Transverse colon (tissue), 4 donors: Measurements from ENCODE around the gene PNPO.

Experiments used
- POLR2A ChIP-seq: fragments of 450-650 bp; IDR thresholded peaks from one replicate; pipeline ENCODE4 v1.6.1; 2016; ENCODE audit warnings: antibody characterized with exemption, mild to moderate bottlenecking, moderate library complexity
- POLR2AphosphoS5 ChIP-seq, 3 donors: sonication (generic); formaldehyde crosslinking; IDR thresholded peaks; one replicate each; pipeline ENCODE4 v1.6.1; 2016; ENCODE audit warnings: antibody characterized with exemption in 3 of 3
- TF ChIP-seq, protein P1 (sequence below), 5 experiments: fragments of 200-600 bp in 3 of 5; fragments of 450-650 bp in 2 of 5; sonication (generic) in 3 of 5; IDR thresholded peaks; 1 replicate in 2 of 5; 2 replicates in 3 of 5; pipeline ENCODE4 v1.5.1; 2016 to 2017; ENCODE audit warnings: antibody characterized with exemption in 5 of 5, inconsistent platforms in 3 of 5, mild to moderate bottlenecking in 2 of 5, moderate library complexity in 1 of 5

DNA sequence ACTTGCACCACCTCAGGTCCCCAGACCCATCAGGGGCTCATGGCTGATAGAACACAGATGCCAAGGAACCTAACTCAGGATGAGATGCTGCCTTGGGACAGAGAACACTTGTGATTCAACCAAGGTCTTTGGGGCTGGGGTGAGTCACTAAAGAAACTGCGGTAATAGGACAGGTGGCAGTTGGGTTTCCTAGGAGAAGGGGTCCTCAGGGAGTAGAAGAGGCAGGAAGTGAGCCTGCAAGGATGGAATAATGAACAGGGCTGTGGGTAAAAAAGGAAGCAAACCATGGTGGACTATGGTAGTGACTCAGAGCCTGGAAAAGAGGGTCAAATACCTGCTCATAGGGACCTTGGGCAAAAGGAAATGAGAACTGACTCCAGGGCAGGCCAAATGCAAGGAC, 6.5 kb upstream of the PNPO start:
- TF ChIP-seq, protein P1, sequence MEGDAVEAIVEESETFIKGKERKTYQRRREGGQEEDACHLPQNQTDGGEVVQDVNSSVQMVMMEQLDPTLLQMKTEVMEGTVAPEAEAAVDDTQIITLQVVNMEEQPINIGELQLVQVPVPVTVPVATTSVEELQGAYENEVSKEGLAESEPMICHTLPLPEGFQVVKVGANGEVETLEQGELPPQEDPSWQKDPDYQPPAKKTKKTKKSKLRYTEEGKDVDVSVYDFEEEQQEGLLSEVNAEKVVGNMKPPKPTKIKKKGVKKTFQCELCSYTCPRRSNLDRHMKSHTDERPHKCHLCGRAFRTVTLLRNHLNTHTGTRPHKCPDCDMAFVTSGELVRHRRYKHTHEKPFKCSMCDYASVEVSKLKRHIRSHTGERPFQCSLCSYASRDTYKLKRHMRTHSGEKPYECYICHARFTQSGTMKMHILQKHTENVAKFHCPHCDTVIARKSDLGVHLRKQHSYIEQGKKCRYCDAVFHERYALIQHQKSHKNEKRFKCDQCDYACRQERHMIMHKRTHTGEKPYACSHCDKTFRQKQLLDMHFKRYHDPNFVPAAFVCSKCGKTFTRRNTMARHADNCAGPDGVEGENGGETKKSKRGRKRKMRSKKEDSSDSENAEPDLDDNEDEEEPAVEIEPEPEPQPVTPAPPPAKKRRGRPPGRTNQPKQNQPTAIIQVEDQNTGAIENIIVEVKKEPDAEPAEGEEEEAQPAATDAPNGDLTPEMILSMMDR (IDR thresholded peaks at IDR 0.05) = no peak
- no peak for TF ChIP-seq POLR2A
- TF ChIP-seq POLR2AphosphoS5 (IDR thresholded peaks at IDR 0.05) = no peak
